HepG2 (cell line): Measurements from ENCODE around the gene RIPK1. TPM values are rescaled to one million over a fixed set of nuclear protein-coding genes. Genes with fewer than 3 reads are reported as not detected.

Source experiments
- ASH2L ChIP-seq: fragments of 300-600, 200-600 bp; sonication (generic); IDR thresholded peaks from 2 replicates; pipeline ENCODE4 v1.7.0; 2017; ENCODE audit warnings: low read depth, mild to moderate bottlenecking, moderate library complexity, mixed read lengths, low read length; ENCODE audit not compliant: insufficient read length
- CENPT ChIP-seq: sonication (generic); formaldehyde crosslinking; IDR thresholded peaks from 2 replicates; pipeline ENCODE4 v1.8.0; 2022; ENCODE audit warnings: low read depth, mild to moderate bottlenecking, moderate library complexity, missing genetic modification reagents
- ELF4 ChIP-seq: sonication (generic); formaldehyde crosslinking; IDR thresholded peaks from 2 replicates; pipeline ENCODE4 v1.5.0; 2020; ENCODE audit warnings: missing genetic modification reagents, mild to moderate bottlenecking, moderate library complexity, borderline replicate concordance
- HNF4A ChIP-seq: sonication (generic); formaldehyde crosslinking; IDR thresholded peaks from 2 replicates; pipeline ENCODE4 v1.4.0; 2020; ENCODE audit warnings: missing genetic modification reagents
- HNRNPK ChIP-seq: fragments of 200-400 bp; formaldehyde crosslinking; IDR thresholded peaks from 2 replicates; pipeline ENCODE4 v1.6.1; 2018; ENCODE audit warnings: low read length, low read depth, moderate library complexity, mild to moderate bottlenecking; ENCODE audit not compliant: poor library complexity, severe bottlenecking
- HOMEZ ChIP-seq: IDR thresholded peaks from 2 replicates; pipeline ENCODE4 v1.6.1; 2016; ENCODE audit warnings: low read depth
- MEIS2 ChIP-seq: sonication (generic); formaldehyde crosslinking; IDR thresholded peaks from 2 replicates; pipeline ENCODE4 v1.9.0; 2021; ENCODE audit warnings: mild to moderate bottlenecking, missing genetic modification reagents
- MLXIP ChIP-seq: sonication (generic); formaldehyde crosslinking; IDR thresholded peaks from 2 replicates; pipeline ENCODE4 v1.9.0; 2021; ENCODE audit warnings: missing genetic modification reagents, borderline replicate concordance
- SETDB1 ChIP-seq: sonication (generic); formaldehyde crosslinking; IDR thresholded peaks from 2 replicates; pipeline ENCODE4 v1.5.1; 2020; ENCODE audit warnings: missing genetic modification reagents, mild to moderate bottlenecking, borderline replicate concordance
- SOX6 ChIP-seq, 2 experiments: fragments of 450-650 bp in 1 of 2; sonication (generic) in 1 of 2; formaldehyde crosslinking in 1 of 2; IDR thresholded peaks; 2 replicates each; pipeline versions ENCODE4 v1.4.0 to v1.6.1; 2017 to 2020; ENCODE audit warnings: antibody characterized with exemption in 1 of 2, mild to moderate bottlenecking in 1 of 2, missing genetic modification reagents in 1 of 2
- ZBTB3 ChIP-seq: sonication (generic); formaldehyde crosslinking; IDR thresholded peaks from 2 replicates; pipeline ENCODE4 v1.4.0; 2020; ENCODE audit warnings: low read depth, mild to moderate bottlenecking, moderate library complexity, missing genetic modification reagents, borderline replicate concordance
- ZGPAT ChIP-seq: IDR thresholded peaks from 2 replicates; pipeline ENCODE4 v1.6.1; 2016; ENCODE audit warnings: mild to moderate bottlenecking
- ZKSCAN8 ChIP-seq: IDR thresholded peaks from 2 replicates; pipeline ENCODE4 v1.6.1; 2016; ENCODE audit warnings: borderline replicate concordance, missing genetic modification reagents, missing compliant biosample characterization
- ZNF3 ChIP-seq: IDR thresholded peaks from 2 replicates; pipeline ENCODE4 v1.7.0; 2017; ENCODE audit warnings: inconsistent platforms
- ZNF326 ChIP-seq: sonication (generic); formaldehyde crosslinking; IDR thresholded peaks from 2 replicates; pipeline ENCODE4 v1.4.0; 2020; ENCODE audit warnings: missing genetic modification reagents, borderline replicate concordance
- ZNF383 ChIP-seq: sonication (generic); formaldehyde crosslinking; IDR thresholded peaks from 2 replicates; pipeline ENCODE4 v1.4.0; 2020; ENCODE audit warnings: missing genetic modification reagents, mild to moderate bottlenecking, borderline replicate concordance
- ZNF468 ChIP-seq: sonication (generic); formaldehyde crosslinking; IDR thresholded peaks from 2 replicates; pipeline ENCODE4 v1.8.0; 2022; ENCODE audit warnings: mild to moderate bottlenecking, moderate library complexity, missing genetic modification reagents
- ZNF503 ChIP-seq: sonication (generic); formaldehyde crosslinking; IDR thresholded peaks from 2 replicates; pipeline ENCODE4 v1.4.0; 2020; ENCODE audit warnings: missing genetic modification reagents
- ZNF563 ChIP-seq: sonication (generic); formaldehyde crosslinking; IDR thresholded peaks from 2 replicates; pipeline ENCODE4 v1.8.0; 2022; ENCODE audit warnings: mild to moderate bottlenecking, moderate library complexity, missing genetic modification reagents
- ZNF564 ChIP-seq: sonication (generic); formaldehyde crosslinking; IDR thresholded peaks from 2 replicates; pipeline ENCODE4 v1.8.1; 2023; ENCODE audit warnings: mild to moderate bottlenecking, missing genetic modification reagents
- polyA plus RNA-seq, 8 experiments: library from polyadenylated mRNA; depleted of rRNA in 3 of 8; stranded (reverse) in 7 of 8; unstranded in 1 of 8; fragments of >200 nt; fragmentation: Illumina TruSeq in 4 of 8; extraction: Trizol in 4 of 8; gene quantifications; 2 replicates each; pipeline versions ENCODE4 v1.2.1 to v1.2.3, GENCODE V29; 2011 to 2016; ENCODE audit warnings: low read depth in 4 of 8, missing spikeins in 1 of 8, mixed read lengths in 1 of 8; ENCODE audit not compliant: insufficient read depth in 1 of 8
- total RNA-seq, 5 experiments: library from RNA; depleted of rRNA; stranded (reverse); fragments of >200 nt; fragmentation: Illumina TruSeq; extraction: Trizol; gene quantifications; 2 replicates each; pipeline ENCODE4 v1.2.3, GENCODE V29; 2016; ENCODE audit warnings: low read depth in 1 of 5

RIPK1 gene
- total and polyA plus RNA-seq, 2 of the 13 experiments (the other 11 are each of a cell fraction or from before 2014, with no cell fraction given) = 9.0 to 10.3 TPM

GRCh38 chr6:3139090-3139903, 71.0 kb downstream of the RIPK1 start (continued):
- TF ChIP-seq MLXIP (CRISPR knock-in tag) = 0 out of 2 replicates have a peak, but pooled peaks have one; percentile 44
- no peak for TF ChIP-seq ZBTB3 (CRISPR knock-in tag)
- TF ChIP-seq ZKSCAN8 (CRISPR knock-in tag) = peak; percentile 80; the same call in 1 of the 2 replicates
- TF ChIP-seq CENPT (CRISPR knock-in tag) = no peak
- TF ChIP-seq ZNF503 (CRISPR knock-in tag) = peak; percentile 79; the same call in 1 of the 2 replicates
- TF ChIP-seq ZNF564 (CRISPR knock-in tag) = no peak
- no peak for TF ChIP-seq SOX6 (IDR thresholded peaks at IDR 0.05)
- TF ChIP-seq SOX6 (CRISPR knock-in tag; IDR thresholded peaks at IDR 0.05) = peak; percentile 91
- TF ChIP-seq HOMEZ (CRISPR knock-in tag) = peak; percentile 86
- no peak for TF ChIP-seq HNRNPK
- no peak for TF ChIP-seq ZNF326 (CRISPR knock-in tag)
- TF ChIP-seq HNF4A (CRISPR knock-in tag) = peak; percentile 87
- TF ChIP-seq SETDB1 (CRISPR knock-in tag) = no peak
- TF ChIP-seq ZNF383 (CRISPR knock-in tag) = no peak
- no peak for TF ChIP-seq ZNF563 (CRISPR knock-in tag)
- peak; percentile 82 for TF ChIP-seq ASH2L
- peak; percentile 94 for TF ChIP-seq ZGPAT (CRISPR knock-in tag)
- TF ChIP-seq ELF4 (CRISPR knock-in tag) = 0 out of 2 replicates have a peak, but pooled peaks have one; percentile 44
- TF ChIP-seq ZNF468 (CRISPR knock-in tag) = no peak
- TF ChIP-seq ZNF3 (CRISPR knock-in tag) = no peak
- TF ChIP-seq MEIS2 (CRISPR knock-in tag) = peak; percentile 95
